Mucosa of descending colon (tissue), 3 donors: ENCODE results near the gene KIF3A. TPM values are rescaled to one million over a fixed set of nuclear protein-coding genes. Genes with fewer than 3 reads are reported as not detected.

Experiments
- ATAC-seq: fragments of 200-7000 bp; cut with Tn5 transposase; one replicate; pipeline ENCODE4 v1.9.1; 2020; ENCODE audit warnings: mild to moderate bottlenecking, moderate library complexity
- DNase-seq, 3 donors: peaks; one replicate each; pipeline ENCODE4 v3.0.0-alpha.2; 2020
- H3K36me3 ChIP-seq: fragments of 200-600 bp; one replicate; pipeline ENCODE4 v1.8.0; 2021; ENCODE audit warnings: low read depth, mild to moderate bottlenecking
- H3K4me1 ChIP-seq: fragments of 200-600 bp; one replicate; pipeline ENCODE4 v1.8.0; 2021; ENCODE audit warnings: low read depth, mild to moderate bottlenecking
- H3K4me3 ChIP-seq: fragments of 200-600 bp; one replicate; pipeline ENCODE4 v1.8.0; 2021; ENCODE audit warnings: mild to moderate bottlenecking
- H3K9me3 ChIP-seq: fragments of 200-600 bp; one replicate; pipeline ENCODE4 v1.8.0; 2021; ENCODE audit warnings: mild to moderate bottlenecking
- intact Hi-C, 2 donors: fragments of 100-400 bp; cut with DNase I in 1 of 2; cut with micrococcal nuclease in 1 of 2; formaldehyde crosslinking; loops; one replicate each; pipeline versions ENCODE4 v1.11.0 to v1.11.1; 2022; cut with DNase I, micrococcal nuclease
- total RNA-seq, 3 donors: library from RNA; stranded (reverse); fragmentation: NEBNext Ultra II Directional in 2 of 3; extraction: Animal tissue kit (Norgen Biotek cat#: 25700) in 2 of 3; gene quantifications; one replicate each; pipeline versions ENCODE4 v1.2.1 to v1.2.4, GENCODE V29; 2021 to 2023
- TF ChIP-seq, protein P1 (sequence below): fragments of 200-600 bp; IDR thresholded peaks from one replicate; pipeline ENCODE4 v1.8.0; 2022; ENCODE audit warnings: antibody characterized with exemption, mild to moderate bottlenecking
- donor health status: DM: no; HTN: no; CAD: no; lungs with moderate emphysema.
- donor health status: DM: no; HTN: no; CAD: no.
- donor health status: DM: no; HTN: yes; CAD: no.

Gene KIF3A
- total RNA-seq, 3 donors from 2014 or later = 3.2 to 11.0 (median 3.8) TPM

DNA sequence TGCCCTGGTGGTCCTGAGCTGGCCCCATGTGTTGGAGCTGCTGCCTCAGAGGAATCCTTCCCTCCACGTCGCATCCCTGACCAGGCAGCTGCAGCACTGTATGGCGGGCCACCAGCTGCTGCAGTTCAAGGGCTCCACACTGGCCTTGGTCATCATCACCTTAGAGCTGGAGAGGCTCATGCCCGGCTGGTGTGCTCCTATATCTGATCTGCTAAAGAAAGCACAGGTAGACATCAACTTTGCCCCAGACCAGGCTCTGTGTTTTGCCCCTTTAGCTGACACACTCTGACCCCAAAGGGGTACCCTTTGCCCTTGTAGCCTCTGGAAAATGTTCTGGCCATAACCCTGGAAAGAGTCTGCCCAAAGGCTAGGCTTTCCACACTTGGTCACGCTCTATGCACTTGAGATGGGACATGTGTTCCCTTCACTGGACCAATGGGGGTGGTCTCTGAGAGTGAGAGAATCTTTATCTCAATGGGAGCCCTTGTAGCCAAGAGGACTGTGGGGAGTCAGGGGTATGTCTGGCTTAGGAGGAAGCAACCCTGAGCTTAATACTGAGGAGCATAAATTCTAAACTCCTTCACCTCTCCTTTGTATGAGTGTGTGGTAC lies 14.7 kb upstream of the KIF3A start:
- TF ChIP-seq, protein P1, sequence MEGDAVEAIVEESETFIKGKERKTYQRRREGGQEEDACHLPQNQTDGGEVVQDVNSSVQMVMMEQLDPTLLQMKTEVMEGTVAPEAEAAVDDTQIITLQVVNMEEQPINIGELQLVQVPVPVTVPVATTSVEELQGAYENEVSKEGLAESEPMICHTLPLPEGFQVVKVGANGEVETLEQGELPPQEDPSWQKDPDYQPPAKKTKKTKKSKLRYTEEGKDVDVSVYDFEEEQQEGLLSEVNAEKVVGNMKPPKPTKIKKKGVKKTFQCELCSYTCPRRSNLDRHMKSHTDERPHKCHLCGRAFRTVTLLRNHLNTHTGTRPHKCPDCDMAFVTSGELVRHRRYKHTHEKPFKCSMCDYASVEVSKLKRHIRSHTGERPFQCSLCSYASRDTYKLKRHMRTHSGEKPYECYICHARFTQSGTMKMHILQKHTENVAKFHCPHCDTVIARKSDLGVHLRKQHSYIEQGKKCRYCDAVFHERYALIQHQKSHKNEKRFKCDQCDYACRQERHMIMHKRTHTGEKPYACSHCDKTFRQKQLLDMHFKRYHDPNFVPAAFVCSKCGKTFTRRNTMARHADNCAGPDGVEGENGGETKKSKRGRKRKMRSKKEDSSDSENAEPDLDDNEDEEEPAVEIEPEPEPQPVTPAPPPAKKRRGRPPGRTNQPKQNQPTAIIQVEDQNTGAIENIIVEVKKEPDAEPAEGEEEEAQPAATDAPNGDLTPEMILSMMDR = no peak
- Histone ChIP-seq H3K9me3 (no peaks in the 10 kb centered on the region), H3K4me1 (no peaks in the 10 kb centered on the region), H3K36me3 (no peaks in the 10 kb centered on the region), H3K4me3 (no peak overlapping the region)
- intact Hi-C loops = no loop called here
- DNase-seq (no peak), ATAC-seq (no peak)

DNA sequence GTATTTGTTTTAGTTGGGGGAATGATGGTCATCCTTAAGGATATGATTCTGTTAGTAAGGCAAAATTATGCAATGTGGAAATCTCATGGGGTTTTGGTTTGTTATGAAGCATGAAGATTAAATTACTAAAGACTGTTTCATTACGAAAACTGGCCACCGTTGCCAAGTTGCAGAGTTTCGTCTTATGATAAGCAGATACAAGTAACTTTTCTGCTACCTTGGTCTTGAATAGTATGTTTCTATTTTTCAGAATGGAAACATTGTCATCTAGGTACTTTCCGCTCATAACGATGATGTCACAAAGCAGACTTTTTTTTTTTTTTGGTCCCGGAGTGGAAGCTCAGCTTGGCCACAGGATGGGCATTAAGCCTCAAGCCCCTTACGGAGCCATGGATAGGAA lies 14.1 kb upstream of the KIF3A start:
- no peak for DNase-seq
- TF ChIP-seq, protein P1 = no peak
- Histone ChIP-seq H3K36me3 (no peaks in the 10 kb centered on the region), H3K9me3 (no peaks in the 10 kb centered on the region), H3K4me3 (no peak overlapping the region), H3K4me1 (no peaks in the 10 kb centered on the region)
- intact Hi-C loops = no loop called here
- no peak for ATAC-seq

DNA sequence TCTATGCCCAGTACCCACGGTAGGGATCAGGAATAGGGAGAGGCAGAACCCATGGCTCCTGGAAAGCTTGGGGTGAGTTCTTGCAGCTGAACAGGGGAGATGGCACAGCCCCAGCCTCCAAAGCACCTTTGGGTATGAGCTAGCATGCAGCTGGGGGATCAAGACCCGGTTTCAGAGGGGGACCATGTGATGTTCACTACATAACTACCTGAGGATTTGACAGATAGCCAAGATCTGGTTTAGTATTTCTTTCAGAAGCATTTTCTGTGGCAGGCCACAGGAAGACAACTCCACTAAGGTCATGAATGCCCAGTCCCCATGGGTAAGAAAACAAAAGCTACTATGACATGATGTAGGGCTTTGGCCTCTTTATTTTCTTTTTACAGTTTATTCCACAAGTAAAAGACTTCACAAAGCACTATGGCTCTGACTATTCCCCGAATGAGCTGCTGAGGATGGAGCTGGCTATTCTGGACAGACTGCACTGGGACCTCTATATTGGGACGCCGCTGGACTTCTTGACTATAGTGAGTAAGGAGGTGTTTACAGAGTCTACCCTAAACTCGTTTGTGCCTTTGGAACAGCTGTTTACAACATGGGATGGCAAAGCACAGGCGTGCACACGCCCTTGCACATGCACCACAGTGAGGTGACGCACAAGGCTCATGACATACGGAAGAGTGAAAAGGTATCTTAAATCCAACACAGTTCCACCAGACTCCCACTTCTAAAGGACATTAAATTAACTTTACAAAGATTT lies 13.3 kb upstream of the KIF3A start:
- no peaks in the 10 kb centered on the region for H3K9me3 ChIP-seq
- intact Hi-C loops = no loop called here
- no peaks in the 10 kb centered on the region for H3K36me3 ChIP-seq
- no peaks in the 10 kb centered on the region for H3K4me1 ChIP-seq
- TF ChIP-seq, protein P1 = no peak
- DNase-seq (no peak), ATAC-seq (no peak)
- no peak overlapping the region for H3K4me3 ChIP-seq

DNA sequence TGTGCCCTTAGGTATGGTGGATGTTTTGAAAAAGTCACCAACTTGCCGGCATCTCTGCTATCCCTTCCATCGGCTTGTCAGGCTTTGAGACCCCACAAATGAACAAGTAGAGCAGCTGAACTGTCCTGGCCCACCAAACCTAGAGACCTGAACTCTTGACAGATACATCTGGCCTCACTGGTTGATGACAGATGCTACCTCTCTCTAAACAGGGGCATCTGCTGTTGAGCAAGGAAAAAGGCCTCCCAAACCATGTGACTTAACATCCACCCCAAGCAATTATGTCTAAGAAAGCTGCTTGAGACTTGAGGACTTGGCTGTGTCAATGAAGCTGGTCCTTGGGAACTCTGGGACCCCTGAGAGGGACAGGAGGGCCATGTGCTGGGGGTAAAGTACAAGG lies 12.2 kb upstream of the KIF3A start:
- TF ChIP-seq, protein P1 = no peak
- DNase-seq = no peak
- no peaks in the 10 kb centered on the region for H3K4me1 ChIP-seq
- intact Hi-C loops = no loop called here
- ATAC-seq = no peak
- H3K36me3 ChIP-seq = no peaks in the 10 kb centered on the region
- no peak overlapping the region for H3K4me3 ChIP-seq
- no peaks in the 10 kb centered on the region for H3K9me3 ChIP-seq

DNA sequence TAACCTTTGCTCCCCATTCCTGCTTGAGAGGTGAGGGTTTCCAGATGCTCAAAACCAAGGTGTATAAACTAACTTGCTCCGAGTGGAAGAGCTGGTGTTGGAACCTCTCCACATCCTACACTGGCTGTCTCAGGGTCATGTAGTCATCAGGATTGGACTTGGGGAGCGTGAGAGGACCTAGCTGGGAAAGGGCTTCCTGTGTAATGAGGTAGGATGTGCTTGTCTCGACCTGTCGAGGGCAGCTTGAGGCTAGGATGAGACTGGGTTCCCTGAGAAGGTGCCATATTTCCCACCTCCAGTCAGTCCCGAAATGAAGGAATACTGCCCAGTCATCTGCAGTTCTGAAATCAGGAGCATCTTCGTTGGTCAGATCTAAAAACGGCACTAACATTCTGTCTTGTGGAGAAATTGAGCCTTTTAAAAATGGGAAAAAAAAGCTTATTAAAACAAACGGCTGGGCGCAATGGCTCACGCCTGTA lies 11.2 kb upstream of the KIF3A start:
- no peaks in the 10 kb centered on the region for H3K36me3 ChIP-seq
- H3K9me3 ChIP-seq = no peaks in the 10 kb centered on the region
- DNase-seq (no peak), ATAC-seq (no peak)
- H3K4me3 ChIP-seq = no peak overlapping the region
- TF ChIP-seq, protein P1 = no peak
- intact Hi-C loops = no loop called here
- no peaks in the 10 kb centered on the region for H3K4me1 ChIP-seq
